Measurements from ENCODE around the gene CD109. TPM values are rescaled to one million over a fixed set of nuclear protein-coding genes. Genes with fewer than 3 reads are reported as not detected.

The CD109 gene
- total and polyA plus RNA-seq, 10 of the 15 experiments (the other 5 are each of a cell fraction or from before 2014, with no cell fraction given): 0.27 to 4.4 (median 2.1) TPM

GRCh38 chr6:73792738-73793137 lies 96.7 kb downstream of the CD109 start:
- POLR2A ChIA-PET: no interaction called here

DNA sequence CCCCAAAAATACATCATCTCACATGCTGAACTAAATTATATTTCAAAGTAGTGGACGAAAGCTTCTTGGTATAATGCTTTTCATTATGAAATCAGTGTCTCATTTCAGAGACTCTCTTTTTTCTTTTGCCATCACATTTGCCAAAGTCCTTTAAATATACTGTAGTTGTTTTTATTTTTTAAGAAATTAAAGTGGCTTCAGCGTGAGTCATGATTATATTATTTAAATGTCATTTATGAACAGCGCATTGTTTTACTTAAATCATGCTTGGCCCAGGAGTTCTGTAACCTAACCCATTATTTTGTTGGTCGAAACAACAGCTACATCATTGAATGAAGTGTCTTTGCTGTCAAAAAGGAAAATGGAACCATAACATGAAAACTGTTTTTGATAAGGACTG lies 100.9 kb downstream of the CD109 start:
- 40% methylated on average over 4 of the region's 4 CpGs for WGBS (ENCODE audit: insufficient coverage, insufficient replicate concordance, low lambda C conversion rate, missing lambda C conversion rate)
- ATAC-seq: no peak
- TF ChIP-seq, protein P1, sequence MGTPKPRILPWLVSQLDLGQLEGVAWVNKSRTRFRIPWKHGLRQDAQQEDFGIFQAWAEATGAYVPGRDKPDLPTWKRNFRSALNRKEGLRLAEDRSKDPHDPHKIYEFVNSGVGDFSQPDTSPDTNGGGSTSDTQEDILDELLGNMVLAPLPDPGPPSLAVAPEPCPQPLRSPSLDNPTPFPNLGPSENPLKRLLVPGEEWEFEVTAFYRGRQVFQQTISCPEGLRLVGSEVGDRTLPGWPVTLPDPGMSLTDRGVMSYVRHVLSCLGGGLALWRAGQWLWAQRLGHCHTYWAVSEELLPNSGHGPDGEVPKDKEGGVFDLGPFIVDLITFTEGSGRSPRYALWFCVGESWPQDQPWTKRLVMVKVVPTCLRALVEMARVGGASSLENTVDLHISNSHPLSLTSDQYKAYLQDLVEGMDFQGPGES (IDR thresholded peaks at IDR 0.05): no peak
- TF ChIP-seq KDM1A (IDR thresholded peaks at IDR 0.05; ENCODE audit: borderline replicate concordance) (no peak), JUNB (IDR thresholded peaks at IDR 0.05) (no peak), MEF2A (IDR thresholded peaks at IDR 0.05; ENCODE audit: insufficient read depth, low read depth, low read length) (no peak), RBBP5 (conservative IDR thresholded peaks at IDR 0.05) (no peak), NBN (IDR thresholded peaks at IDR 0.05) (no peak), POLR2AphosphoS2 (IDR thresholded peaks at IDR 0.05; ENCODE audit: low read depth, low read length) (no peak), CBX5 (IDR thresholded peaks at IDR 0.05; ENCODE audit: low read depth) (no peak)
- TF ChIP-seq, protein P2, sequence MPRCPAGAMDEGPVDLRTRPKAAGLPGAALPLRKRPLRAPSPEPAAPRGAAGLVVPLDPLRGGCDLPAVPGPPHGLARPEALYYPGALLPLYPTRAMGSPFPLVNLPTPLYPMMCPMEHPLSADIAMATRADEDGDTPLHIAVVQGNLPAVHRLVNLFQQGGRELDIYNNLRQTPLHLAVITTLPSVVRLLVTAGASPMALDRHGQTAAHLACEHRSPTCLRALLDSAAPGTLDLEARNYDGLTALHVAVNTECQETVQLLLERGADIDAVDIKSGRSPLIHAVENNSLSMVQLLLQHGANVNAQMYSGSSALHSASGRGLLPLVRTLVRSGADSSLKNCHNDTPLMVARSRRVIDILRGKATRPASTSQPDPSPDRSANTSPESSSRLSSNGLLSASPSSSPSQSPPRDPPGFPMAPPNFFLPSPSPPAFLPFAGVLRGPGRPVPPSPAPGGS (IDR thresholded peaks at IDR 0.05; ENCODE audit: borderline replicate concordance, insufficient read depth, low read depth, low read length, poor library complexity, severe bottlenecking): no peak

More at GRCh38 chr6:73792738-73793137, 96.7 kb downstream of the CD109 start:
- Histone ChIP-seq H4K20me1 (ENCODE audit: control insufficient read depth, insufficient read depth) (no peaks in the 10 kb centered on the region), H3K27ac (ENCODE audit: control insufficient read depth, insufficient read depth) (no peak overlapping the region), H3K9me3 (replicated peaks; ENCODE audit: control insufficient read depth, insufficient read depth, low read length) (no peaks in the 10 kb centered on the region), H3K4me2 (ENCODE audit: control insufficient read depth, insufficient read depth) (no peak overlapping the region), H3K36me3 (ENCODE audit: control insufficient read depth in 2 of 2, insufficient read depth in 2 of 2, low read length in 1 of 2) (no peaks in the 10 kb centered on the region), H2AFZ (ENCODE audit: control insufficient read depth, low read depth, low read length) (no peak overlapping the region), H3K4me1 (ENCODE audit: control insufficient read depth, insufficient read depth, low read length) (no peaks in the 10 kb centered on the region), H3K27me3 (replicated peaks in 1 of 2; ENCODE audit: control insufficient read depth in 2 of 2, insufficient read depth in 2 of 2, low read length in 1 of 2) (no peaks in the 10 kb centered on the region), H3K79me2 (ENCODE audit: control insufficient read depth, insufficient read depth, low read length) (no peaks in the 10 kb centered on the region), H3K9ac (ENCODE audit: control insufficient read depth, insufficient read depth, low read length) (no peak overlapping the region), H3K4me3 (no peak overlapping the region)
- FAIRE-seq (no peak), ATAC-seq (no peak), DNase-seq (ENCODE audit: low read depth, low spot score) (no peak)
- ChIA-PET CTCF (interaction anchor here (1.7 kb wide), 1 partner anchor 15 kb away, joined by 4 read pairs; no protein-coding TSS in a partner anchor), SMC1A (ENCODE audit: uncharacterized antibody, unreplicated experiment) (no interaction called here), RAD21 (ENCODE audit: unreplicated experiment) (no interaction called here)
- TF ChIP-seq PKNOX1 (IDR thresholded peaks at IDR 0.05) (no peak), KLF5 (IDR thresholded peaks at IDR 0.05; ENCODE audit: partially characterized antibody) (no peak), JUND (IDR thresholded peaks at IDR 0.05; ENCODE audit: low read depth, low read length) (no peak), MXI1 (IDR thresholded peaks at IDR 0.05; ENCODE audit: low read depth, low read length) (no peak), NFYB (IDR thresholded peaks at IDR 0.05; ENCODE audit: insufficient read depth, low read depth, low read length) (no peak), GABPA (IDR thresholded peaks at IDR 0.05; ENCODE audit: low read depth) (no peak), NR2C2 (IDR thresholded peaks at IDR 0.05; ENCODE audit: borderline replicate concordance, control insufficient read depth, insufficient read length, low read depth) (no peak)
- in situ Hi-C loops (cut with MboI): no loop called here
- WGBS (ENCODE audit: insufficient coverage, insufficient replicate concordance, low lambda C conversion rate, missing lambda C conversion rate): 0% methylated on average over 2 of the region's 2 CpGs
- BruUV-seq (replicated peaks): no TSS peak
- intact Hi-C loops (cut with micrococcal nuclease; ENCODE audit: unreplicated experiment): no loop called here

More for the DNA sequence above, 100.9 kb downstream of the CD109 start:
- FAIRE-seq (no peak), DNase-seq (ENCODE audit: low read depth, low spot score) (no peak)
- no peaks in the 10 kb centered on the region for H4K20me1 ChIP-seq (ENCODE audit: control insufficient read depth, insufficient read depth)
- H3K27me3 ChIP-seq (replicated peaks in 1 of 2; ENCODE audit: control insufficient read depth in 2 of 2, insufficient read depth in 2 of 2, low read length in 1 of 2): no peaks in the 10 kb centered on the region
- H3K27ac ChIP-seq (ENCODE audit: control insufficient read depth, insufficient read depth): no peak overlapping the region
- ChIA-PET POLR2A (no interaction called here), SMC1A (ENCODE audit: uncharacterized antibody, unreplicated experiment) (interaction anchor here (0.8 to 1.3 kb wide), 4 partner anchors 24 to 51 kb away, joined by 3 to 5 read pairs (median 3); no protein-coding TSS in a partner anchor), RAD21 (ENCODE audit: unreplicated experiment) (no interaction called here), CTCF (no interaction called here)
- H3K9me3 ChIP-seq (replicated peaks; ENCODE audit: control insufficient read depth, insufficient read depth, low read length): no peaks in the 10 kb centered on the region
- H3K79me2 ChIP-seq (ENCODE audit: control insufficient read depth, insufficient read depth, low read length): no peaks in the 10 kb centered on the region
- BruUV-seq (replicated peaks): no TSS peak
- in situ Hi-C loops (cut with MboI) (no loop called here), intact Hi-C loops (cut with micrococcal nuclease; ENCODE audit: unreplicated experiment) (no loop called here)
- H2AFZ ChIP-seq (ENCODE audit: control insufficient read depth, low read depth, low read length): no peak overlapping the region
- H3K4me1 ChIP-seq (ENCODE audit: control insufficient read depth, insufficient read depth, low read length): no peaks in the 10 kb centered on the region
- H3K36me3 ChIP-seq (ENCODE audit: control insufficient read depth in 2 of 2, insufficient read depth in 2 of 2, low read length in 1 of 2): no peaks in the 10 kb centered on the region
- no peak overlapping the region for H3K4me2 ChIP-seq (ENCODE audit: control insufficient read depth, insufficient read depth)
- no peak overlapping the region for H3K4me3 ChIP-seq
- no peak overlapping the region for H3K9ac ChIP-seq (ENCODE audit: control insufficient read depth, insufficient read depth, low read length)
